Vagina (tissue), 2 donors: ENCODE data around the gene PSD. TPM values are rescaled to one million over a fixed set of nuclear protein-coding genes. Genes with fewer than 3 reads are reported as not detected.

Experiments
- DNase-seq, 2 donors: peaks; one replicate each; pipeline ENCODE4 v3.0.0-alpha.2; 2017; ENCODE audit errors: extremely low spot score in 2 of 2
- H3K27ac ChIP-seq: fragments of 200-600 bp; sonication (generic); one replicate; pipeline ENCODE4 v1.5.1; 2019
- H3K27me3 ChIP-seq: fragments of 200-600 bp; sonication (generic); one replicate; pipeline ENCODE4 v1.5.1; 2019
- H3K36me3 ChIP-seq, 2 donors: fragments of 200-600 bp; sonication (generic); one replicate each; pipeline ENCODE4 v1.5.1; 2017 to 2019
- H3K4me1 ChIP-seq: fragments of 200-600 bp; sonication (generic); one replicate; pipeline ENCODE4 v1.5.1; 2019
- H3K4me3 ChIP-seq, 2 donors: fragments of 200-600 bp; sonication (generic); 1 replicate in 1 of 2; 2 replicates in 1 of 2; pipeline ENCODE4 v1.5.1; 2016 to 2019
- H3K9me3 ChIP-seq: fragments of 200-600 bp; sonication (generic); one replicate; pipeline ENCODE4 v1.5.1; 2019
- CTCF ChIP-seq, 3 experiments: fragments of 450-650 bp in 2 of 3; fragments of 200-600 bp in 1 of 3; sonication (generic) in 1 of 3; IDR thresholded peaks; one replicate each; pipeline ENCODE4 v1.5.1; 2017 to 2019; ENCODE audit warnings: antibody characterized with exemption in 3 of 3, mild to moderate bottlenecking in 2 of 3, moderate library complexity in 2 of 3
- POLR2A ChIP-seq, 2 donors: fragments of 450-650 bp; IDR thresholded peaks; one replicate each; pipeline ENCODE4 v1.6.1; 2017; ENCODE audit warnings: antibody characterized with exemption in 2 of 2, mild to moderate bottlenecking in 2 of 2, moderate library complexity in 2 of 2
- POLR2AphosphoS5 ChIP-seq, 2 donors: sonication (generic); formaldehyde crosslinking; IDR thresholded peaks; one replicate each; pipeline ENCODE4 v1.9.0; 2017; ENCODE audit warnings: antibody characterized with exemption in 2 of 2, mild to moderate bottlenecking in 2 of 2, low read depth in 1 of 2; ENCODE audit not compliant: insufficient read depth in 1 of 2
- intact Hi-C: fragments of 100-400 bp; cut with DNase I; formaldehyde crosslinking; loops from one replicate; pipeline ENCODE4 v1.15.1; 2023
- total RNA-seq: library from RNA; depleted of rRNA; stranded (reverse); fragments of >200 nt; gene quantifications from one replicate; pipeline ENCODE4 v1.2.3, GENCODE V29; 2016

Gene PSD
- total RNA-seq, 1 donor from 2014 or later: 6.4 TPM

- Histone ChIP-seq H3K36me3 (no peaks in the 10 kb centered on the region), H3K4me3 (no peak overlapping the region), H3K9me3 (no peaks in the 10 kb centered on the region), H3K27ac (no peak overlapping the region), H3K4me1 (peaks cover 25% of the 10 kb centered on the region), H3K27me3 (no peaks in the 10 kb centered on the region)
- no peak for DNase-seq
- no peak for TF ChIP-seq CTCF (IDR thresholded peaks at IDR 0.05)
- intact Hi-C loops: no loop called here
Measured at GRCh38 chr10:102426803-102427287, 8.3 kb upstream of the PSD start.

- Histone ChIP-seq H3K4me1 (peaks cover 20% of the 10 kb centered on the region), H3K27ac (no peak overlapping the region), H3K36me3 (no peaks in the 10 kb centered on the region), H3K27me3 (no peaks in the 10 kb centered on the region), H3K4me3 (no peak overlapping the region), H3K9me3 (no peaks in the 10 kb centered on the region)
- intact Hi-C loops: no loop called here
- TF ChIP-seq CTCF (IDR thresholded peaks at IDR 0.05) (no peak), POLR2AphosphoS5 (IDR thresholded peaks at IDR 0.05; ENCODE audit: insufficient read depth in 1 of 2, low read depth in 1 of 2) (no peak), POLR2A (IDR thresholded peaks at IDR 0.05) (no peak)
- DNase-seq: no peak
Measured at GRCh38 chr10:102425444-102425843, 6.9 kb upstream of the PSD start.

- H3K27me3 ChIP-seq: no peaks in the 10 kb centered on the region
- H3K9me3 ChIP-seq: no peaks in the 10 kb centered on the region
- TF ChIP-seq POLR2AphosphoS5 (IDR thresholded peaks at IDR 0.05; ENCODE audit: insufficient read depth in 1 of 2, low read depth in 1 of 2): no peak
- TF ChIP-seq CTCF (IDR thresholded peaks at IDR 0.05): no peak
- no peak for TF ChIP-seq POLR2A (IDR thresholded peaks at IDR 0.05)
- peaks cover 24% of the 10 kb centered on the region for H3K4me1 ChIP-seq
- H3K27ac ChIP-seq: no peak overlapping the region
- DNase-seq: no peak
- no peaks in the 10 kb centered on the region for H3K36me3 ChIP-seq
- intact Hi-C loops: no loop called here
- no peak overlapping the region for H3K4me3 ChIP-seq
Measured at GRCh38 chr10:102424916-102425315, 6.3 kb upstream of the PSD start.

GRCh38 chr10:102424145-102424544, 5.6 kb upstream of the PSD start:
- H3K27ac ChIP-seq: no peak overlapping the region
- no peaks in the 10 kb centered on the region for H3K9me3 ChIP-seq
- no peak for TF ChIP-seq POLR2AphosphoS5 (IDR thresholded peaks at IDR 0.05; ENCODE audit: insufficient read depth in 1 of 2, low read depth in 1 of 2)
- no peaks in the 10 kb centered on the region for H3K27me3 ChIP-seq
- DNase-seq: no peak
- H3K4me3 ChIP-seq: no peak overlapping the region
- no peaks in the 10 kb centered on the region for H3K36me3 ChIP-seq
- peaks cover 32% of the 10 kb centered on the region for H3K4me1 ChIP-seq
- intact Hi-C loops: no loop called here

GRCh38 chr10:102423372-102423968, 4.9 kb upstream of the PSD start:
- DNase-seq: no peak
- no peak overlapping the region for H3K4me3 ChIP-seq
- H3K9me3 ChIP-seq: no peaks in the 10 kb centered on the region
- no peaks in the 10 kb centered on the region for H3K27me3 ChIP-seq
- intact Hi-C loops: no loop called here
- TF ChIP-seq CTCF (IDR thresholded peaks at IDR 0.05): no peak
- TF ChIP-seq POLR2AphosphoS5 (IDR thresholded peaks at IDR 0.05; ENCODE audit: insufficient read depth in 1 of 2, low read depth in 1 of 2): no peak
- TF ChIP-seq POLR2A (IDR thresholded peaks at IDR 0.05): no peak
- no peaks in the 10 kb centered on the region for H3K36me3 ChIP-seq
- H3K4me1 ChIP-seq: peaks cover 39% of the 10 kb centered on the region
- H3K27ac ChIP-seq: no peak overlapping the region
